ENCODE results near the gene ABCC1. TPM values are rescaled to one million over a fixed set of nuclear protein-coding genes. Genes with fewer than 3 reads are reported as not detected.
A peak's percentile ranks its signal among the peaks of the same experiment; 100 is the strongest.

ABCC1 gene
- total RNA-seq, 3 donors from 2014 or later = 13.8 to 40.0 (median 25.5) TPM

DNA sequence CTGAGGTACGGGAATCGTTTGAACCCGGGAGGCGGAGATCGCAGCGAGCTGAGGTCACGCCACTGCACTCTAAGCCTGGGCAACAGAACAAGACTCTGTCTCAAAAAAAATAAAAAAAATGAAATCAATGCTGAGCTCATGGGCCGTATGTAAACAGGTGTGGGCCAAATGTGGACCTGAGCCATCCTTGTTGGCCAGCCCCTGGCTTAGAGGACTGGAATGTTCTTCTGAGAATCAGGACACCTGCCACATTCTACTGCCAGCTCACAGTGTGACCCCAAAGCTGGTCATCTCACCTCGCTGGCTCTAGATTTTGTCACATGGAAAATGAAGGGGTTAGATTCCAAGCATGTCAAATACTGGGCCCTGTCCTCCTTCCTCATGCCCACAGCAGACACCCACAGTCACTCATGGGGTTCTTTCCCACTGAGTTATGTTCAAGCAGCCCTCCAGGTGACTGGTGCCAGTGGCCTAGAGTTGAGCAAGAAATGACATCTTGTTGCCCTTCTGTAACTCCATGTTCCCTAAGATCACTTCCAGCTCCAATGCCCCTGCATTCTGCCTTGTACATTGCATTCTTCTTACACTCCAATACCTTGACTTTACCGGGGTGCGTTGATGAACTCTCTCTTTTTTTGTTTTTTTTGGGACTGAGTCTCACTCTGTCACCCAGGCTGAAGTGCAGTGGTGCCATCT, 110.6 kb downstream of the ABCC1 start:
- no peak for DNase-seq
- Histone ChIP-seq H3K36me3 (ENCODE audit: low read depth) (no peaks in the 10 kb centered on the region), H3K9me3 (no peaks in the 10 kb centered on the region), H3K4me1 (ENCODE audit: low read depth) (no peaks in the 10 kb centered on the region), H3K4me3 (no peak overlapping the region)
- no peak for ATAC-seq
- TF ChIP-seq, protein P1, sequence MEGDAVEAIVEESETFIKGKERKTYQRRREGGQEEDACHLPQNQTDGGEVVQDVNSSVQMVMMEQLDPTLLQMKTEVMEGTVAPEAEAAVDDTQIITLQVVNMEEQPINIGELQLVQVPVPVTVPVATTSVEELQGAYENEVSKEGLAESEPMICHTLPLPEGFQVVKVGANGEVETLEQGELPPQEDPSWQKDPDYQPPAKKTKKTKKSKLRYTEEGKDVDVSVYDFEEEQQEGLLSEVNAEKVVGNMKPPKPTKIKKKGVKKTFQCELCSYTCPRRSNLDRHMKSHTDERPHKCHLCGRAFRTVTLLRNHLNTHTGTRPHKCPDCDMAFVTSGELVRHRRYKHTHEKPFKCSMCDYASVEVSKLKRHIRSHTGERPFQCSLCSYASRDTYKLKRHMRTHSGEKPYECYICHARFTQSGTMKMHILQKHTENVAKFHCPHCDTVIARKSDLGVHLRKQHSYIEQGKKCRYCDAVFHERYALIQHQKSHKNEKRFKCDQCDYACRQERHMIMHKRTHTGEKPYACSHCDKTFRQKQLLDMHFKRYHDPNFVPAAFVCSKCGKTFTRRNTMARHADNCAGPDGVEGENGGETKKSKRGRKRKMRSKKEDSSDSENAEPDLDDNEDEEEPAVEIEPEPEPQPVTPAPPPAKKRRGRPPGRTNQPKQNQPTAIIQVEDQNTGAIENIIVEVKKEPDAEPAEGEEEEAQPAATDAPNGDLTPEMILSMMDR (IDR thresholded peaks at IDR 0.05) = no peak
- intact Hi-C loops (cut with DNase I, micrococcal nuclease) = no loop called here

DNA sequence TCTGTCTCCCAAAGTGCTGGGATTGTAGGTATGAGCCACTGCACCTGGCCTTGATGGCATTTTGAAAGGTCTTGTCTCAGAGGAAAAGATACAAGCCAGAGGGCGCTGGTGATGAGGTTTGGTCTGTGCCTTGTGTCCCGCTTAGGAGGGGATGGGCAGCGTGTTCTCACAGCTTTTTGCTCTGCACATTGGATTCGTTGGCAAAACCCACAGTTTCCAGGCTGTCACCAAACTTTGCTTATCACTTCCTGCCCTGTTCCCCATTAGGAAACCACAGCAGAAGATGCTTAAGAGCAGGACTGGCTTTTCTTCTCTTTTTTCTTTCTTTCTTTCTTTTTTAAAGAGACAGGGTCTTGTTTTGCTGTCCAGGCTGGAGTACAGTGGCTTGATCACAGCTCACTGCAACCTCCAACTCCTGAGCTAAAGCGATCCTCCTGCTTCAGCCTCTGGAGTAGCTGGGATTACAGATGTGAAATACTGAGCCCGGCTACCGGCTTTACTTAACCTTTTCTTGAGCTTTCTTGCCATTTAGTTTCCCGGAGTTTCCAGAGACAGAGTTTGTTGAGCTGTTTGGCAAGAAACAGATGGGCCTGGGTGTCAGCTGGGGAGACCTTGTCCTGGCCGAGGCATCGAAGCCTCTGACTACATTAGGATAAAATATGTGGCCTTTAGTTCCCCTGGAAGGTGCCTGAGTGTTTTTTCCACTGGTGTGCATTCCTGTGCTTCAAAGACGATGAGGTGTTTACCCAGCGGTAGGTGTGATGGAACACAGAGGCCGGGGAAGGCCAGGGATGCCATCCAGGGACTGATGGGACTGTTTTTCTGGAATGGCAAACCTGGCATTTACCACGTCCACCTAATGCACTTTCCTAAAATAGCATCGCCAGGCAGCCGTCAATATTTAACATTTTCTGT, 112.9 kb downstream of the ABCC1 start:
- H3K36me3 ChIP-seq (ENCODE audit: low read depth) = no peaks in the 10 kb centered on the region
- intact Hi-C loops (cut with DNase I, micrococcal nuclease) = no loop called here
- ATAC-seq (peak; percentile 29), DNase-seq (peak in 1 of 3 donors; percentile 21)
- no peaks in the 10 kb centered on the region for H3K4me1 ChIP-seq (ENCODE audit: low read depth)
- H3K9me3 ChIP-seq = no peaks in the 10 kb centered on the region
- TF ChIP-seq, protein P1 (IDR thresholded peaks at IDR 0.05) = no peak
- no peak overlapping the region for H3K4me3 ChIP-seq

DNA sequence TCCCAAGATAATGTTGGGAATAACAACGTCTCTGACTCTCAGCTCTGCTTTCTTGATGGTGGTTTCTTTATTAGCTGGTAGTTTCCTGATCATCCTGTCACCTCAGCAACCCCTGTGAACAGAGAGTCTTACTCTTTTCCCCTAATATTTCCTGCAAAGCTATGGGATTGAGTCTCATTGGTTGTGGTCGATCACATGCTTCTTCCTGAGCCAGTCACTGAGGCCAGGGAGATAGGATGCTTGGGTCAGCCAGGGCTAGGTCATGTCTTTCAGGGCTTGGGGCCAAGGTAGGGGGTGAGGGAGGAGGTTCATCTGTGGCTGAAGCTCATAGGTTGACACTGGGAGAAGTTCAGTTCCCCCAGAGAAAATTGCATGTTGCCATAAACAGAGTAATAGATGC, 114.3 kb downstream of the ABCC1 start:
- intact Hi-C loops (cut with DNase I, micrococcal nuclease) = no loop called here
- H3K9me3 ChIP-seq = no peaks in the 10 kb centered on the region
- TF ChIP-seq, protein P1 (IDR thresholded peaks at IDR 0.05) = no peak

DNA sequence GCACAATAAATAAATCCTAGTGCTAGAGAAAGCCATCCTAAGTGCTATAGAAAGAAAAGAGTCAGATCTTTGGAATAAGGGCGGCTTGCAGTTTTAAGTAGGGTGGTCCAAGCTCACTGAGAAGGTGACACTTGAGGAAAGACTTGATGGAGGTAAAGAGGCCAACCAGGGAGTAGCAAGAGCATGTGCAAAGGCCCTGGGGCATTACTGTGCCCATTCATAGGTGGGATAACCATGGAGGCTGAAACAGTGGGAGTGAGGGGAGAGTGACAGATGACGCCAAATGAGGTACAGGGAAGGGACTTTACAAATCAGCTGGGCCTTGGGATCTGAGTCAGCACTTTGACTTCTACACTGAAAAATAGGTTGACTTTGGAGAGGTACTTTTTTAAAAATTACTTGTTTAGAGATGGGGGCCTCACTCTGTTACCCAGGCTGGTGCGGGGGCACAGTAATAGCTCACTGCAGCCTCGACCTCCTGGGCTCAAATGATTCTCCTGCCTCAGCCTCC, 115.5 kb downstream of the ABCC1 start:
- intact Hi-C loops (cut with DNase I, micrococcal nuclease) = no loop called here
- no peaks in the 10 kb centered on the region for H3K9me3 ChIP-seq
- no peak for ATAC-seq
- DNase-seq = no peak
- H3K36me3 ChIP-seq (ENCODE audit: low read depth) = no peaks in the 10 kb centered on the region
- no peak overlapping the region for H3K4me3 ChIP-seq
- no peaks in the 10 kb centered on the region for H3K4me1 ChIP-seq (ENCODE audit: low read depth)
- TF ChIP-seq, protein P1 (IDR thresholded peaks at IDR 0.05) = no peak

More for the DNA sequence above, 114.3 kb downstream of the ABCC1 start:
- Histone ChIP-seq H3K4me3 (no peak overlapping the region), H3K4me1 (ENCODE audit: low read depth) (no peaks in the 10 kb centered on the region), H3K36me3 (ENCODE audit: low read depth) (no peaks in the 10 kb centered on the region)
- DNase-seq (no peak), ATAC-seq (no peak)

DNA sequence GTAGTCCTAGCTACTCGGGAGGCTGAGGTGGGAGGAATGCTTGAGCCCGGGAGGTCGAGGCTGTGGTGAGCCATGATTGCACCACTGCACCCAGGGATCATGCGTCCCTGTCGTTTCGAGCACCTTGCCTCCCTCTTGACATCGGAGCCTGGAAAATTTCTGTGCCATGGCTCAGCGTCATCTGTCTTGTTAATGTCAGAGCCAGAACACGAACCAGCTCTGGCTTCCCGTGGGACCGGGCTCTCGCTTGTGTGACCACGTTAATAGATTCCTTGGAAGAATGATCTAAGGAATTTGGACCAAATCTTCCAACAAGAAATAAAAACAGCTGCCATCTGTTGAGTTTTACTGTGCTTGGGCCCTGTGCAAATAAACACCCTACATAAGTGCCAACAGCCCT, 117.7 kb downstream of the ABCC1 start:
- TF ChIP-seq, protein P1 (IDR thresholded peaks at IDR 0.05) = no peak
- Histone ChIP-seq H3K4me3 (no peak overlapping the region), H3K9me3 (no peaks in the 10 kb centered on the region), H3K36me3 (ENCODE audit: low read depth) (no peaks in the 10 kb centered on the region), H3K4me1 (ENCODE audit: low read depth) (no peaks in the 10 kb centered on the region)
- intact Hi-C loops (cut with DNase I, micrococcal nuclease) = no loop called here
- no peak for DNase-seq
- no peak for ATAC-seq

Data from mucosa of descending colon (tissue), 3 donors.